ENCODE data around the gene BNIP2. TPM values are rescaled to one million over a fixed set of nuclear protein-coding genes. Genes with fewer than 3 reads are reported as not detected.

BNIP2 gene
- total RNA-seq, 1 donor from 2014 or later, result 59.2 TPM

GRCh38 chr15:59609730-59610712 lies 79.1 kb downstream of the BNIP2 start:
- H3K9me3 Mint-ChIP-seq (ENCODE audit: low read depth), result no peaks in the 10 kb centered on the region
- no peak overlapping the region for H3K4me3 Mint-ChIP-seq (ENCODE audit: unreplicated experiment)
- H3K4me1 Mint-ChIP-seq (ENCODE audit: low read depth), result peaks cover 7% of the 10 kb centered on the region
- H3K27ac Mint-ChIP-seq (ENCODE audit: unreplicated experiment), result no peak overlapping the region
- no peak for DNase-seq (ENCODE audit: low spot score)
- no peaks in the 10 kb centered on the region for H3K36me3 Mint-ChIP-seq (ENCODE audit: low read depth)
- TF ChIP-seq CTCF (IDR thresholded peaks at IDR 0.05), result no peak
- peaks cover 10% of the 10 kb centered on the region for H3K27me3 Mint-ChIP-seq (ENCODE audit: low read depth)

Other genes with a start within 250 kb of the BNIP2 start
- 0.51 to 0.79 TPM (median 0.70 TPM) in 3 replicates for gene GCNT3, start 77.5 kb downstream of the BNIP2 start, total RNA-seq
- 105 to 114 TPM (median 109 TPM) in 3 replicates for gene GTF2A2, start 31.8 kb downstream of the BNIP2 start, total RNA-seq

Measured in chondrocyte (in vitro differentiated cells).